ENCODE data around the gene UPF1.
A peak's percentile ranks its signal among the peaks of the same experiment; 100 is the strongest.

The UPF1 gene

DNA sequence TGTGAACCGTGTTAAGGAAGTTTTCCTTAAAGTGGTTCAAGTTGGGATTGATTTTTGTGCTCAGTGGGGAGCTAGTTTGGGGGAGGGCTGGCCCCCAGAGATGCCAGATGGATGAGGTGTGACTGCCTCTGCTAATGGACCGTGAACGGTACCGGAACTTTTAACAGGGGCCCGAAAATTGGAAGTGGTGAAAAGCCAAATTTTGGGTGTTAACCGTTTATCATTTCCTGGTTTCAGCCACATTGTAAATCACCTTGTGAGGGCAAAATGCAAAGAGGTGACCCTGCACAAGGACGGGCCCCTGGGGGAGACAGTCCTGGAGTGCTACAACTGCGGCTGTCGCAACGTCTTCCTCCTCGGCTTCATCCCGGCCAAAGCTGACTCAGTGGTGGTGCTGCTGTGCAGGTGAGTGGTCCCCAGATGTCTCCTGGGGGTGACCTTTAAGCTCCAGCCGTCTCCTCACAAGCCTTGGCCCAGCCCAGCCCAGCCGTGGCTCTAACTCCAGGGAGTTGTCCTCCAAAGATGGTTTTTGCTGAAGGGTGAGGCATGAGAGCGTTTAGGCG is 18.2 kb downstream of the UPF1 start:
- peak overlapping the region; percentile 99 for H3K27ac ChIP-seq
- TF ChIP-seq, protein P1, sequence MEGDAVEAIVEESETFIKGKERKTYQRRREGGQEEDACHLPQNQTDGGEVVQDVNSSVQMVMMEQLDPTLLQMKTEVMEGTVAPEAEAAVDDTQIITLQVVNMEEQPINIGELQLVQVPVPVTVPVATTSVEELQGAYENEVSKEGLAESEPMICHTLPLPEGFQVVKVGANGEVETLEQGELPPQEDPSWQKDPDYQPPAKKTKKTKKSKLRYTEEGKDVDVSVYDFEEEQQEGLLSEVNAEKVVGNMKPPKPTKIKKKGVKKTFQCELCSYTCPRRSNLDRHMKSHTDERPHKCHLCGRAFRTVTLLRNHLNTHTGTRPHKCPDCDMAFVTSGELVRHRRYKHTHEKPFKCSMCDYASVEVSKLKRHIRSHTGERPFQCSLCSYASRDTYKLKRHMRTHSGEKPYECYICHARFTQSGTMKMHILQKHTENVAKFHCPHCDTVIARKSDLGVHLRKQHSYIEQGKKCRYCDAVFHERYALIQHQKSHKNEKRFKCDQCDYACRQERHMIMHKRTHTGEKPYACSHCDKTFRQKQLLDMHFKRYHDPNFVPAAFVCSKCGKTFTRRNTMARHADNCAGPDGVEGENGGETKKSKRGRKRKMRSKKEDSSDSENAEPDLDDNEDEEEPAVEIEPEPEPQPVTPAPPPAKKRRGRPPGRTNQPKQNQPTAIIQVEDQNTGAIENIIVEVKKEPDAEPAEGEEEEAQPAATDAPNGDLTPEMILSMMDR (conservative IDR thresholded peaks at IDR 0.05) = no peak

DNA sequence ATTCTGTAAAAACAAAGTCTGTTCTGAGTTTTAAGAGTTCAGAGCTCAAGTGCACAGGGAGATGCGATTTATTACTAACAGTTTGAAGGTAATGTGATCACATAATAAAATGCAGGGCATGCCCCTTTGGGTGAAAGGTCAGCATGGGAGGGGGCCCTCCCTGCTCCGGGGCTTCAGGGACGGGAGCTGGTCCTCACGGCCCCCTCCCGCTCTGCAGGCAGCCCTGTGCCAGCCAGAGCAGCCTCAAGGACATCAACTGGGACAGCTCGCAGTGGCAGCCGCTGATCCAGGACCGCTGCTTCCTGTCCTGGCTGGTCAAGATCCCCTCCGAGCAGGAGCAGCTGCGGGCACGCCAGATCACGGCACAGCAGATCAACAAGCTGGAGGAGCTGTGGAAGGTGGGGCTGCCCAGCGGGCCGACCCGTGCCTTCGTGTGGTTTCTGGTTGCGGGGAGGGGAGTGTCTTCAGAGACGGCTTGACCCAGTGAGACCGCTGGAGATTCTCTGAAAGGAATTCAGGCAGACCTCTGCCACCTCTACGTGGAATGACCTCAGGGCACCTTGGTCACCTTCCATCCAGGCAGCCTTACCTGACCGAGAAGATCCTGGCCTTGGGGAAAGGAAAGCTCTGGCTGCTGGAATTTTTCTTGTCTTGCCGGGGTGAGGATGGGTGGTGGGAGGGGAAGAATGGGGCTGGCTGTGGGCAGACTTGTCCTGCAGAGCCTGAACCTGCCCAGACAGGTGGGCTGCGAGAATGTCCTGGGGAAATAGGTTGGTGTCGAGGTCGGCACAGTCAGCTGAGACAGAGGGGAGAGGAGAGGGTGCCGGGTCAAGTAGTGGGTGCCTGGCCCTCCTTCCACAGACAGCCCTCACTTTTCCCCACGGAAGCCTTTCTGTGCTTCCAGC is 19.0 kb downstream of the UPF1 start:
- H3K27ac ChIP-seq = peak overlapping the region; percentile 99

DNA sequence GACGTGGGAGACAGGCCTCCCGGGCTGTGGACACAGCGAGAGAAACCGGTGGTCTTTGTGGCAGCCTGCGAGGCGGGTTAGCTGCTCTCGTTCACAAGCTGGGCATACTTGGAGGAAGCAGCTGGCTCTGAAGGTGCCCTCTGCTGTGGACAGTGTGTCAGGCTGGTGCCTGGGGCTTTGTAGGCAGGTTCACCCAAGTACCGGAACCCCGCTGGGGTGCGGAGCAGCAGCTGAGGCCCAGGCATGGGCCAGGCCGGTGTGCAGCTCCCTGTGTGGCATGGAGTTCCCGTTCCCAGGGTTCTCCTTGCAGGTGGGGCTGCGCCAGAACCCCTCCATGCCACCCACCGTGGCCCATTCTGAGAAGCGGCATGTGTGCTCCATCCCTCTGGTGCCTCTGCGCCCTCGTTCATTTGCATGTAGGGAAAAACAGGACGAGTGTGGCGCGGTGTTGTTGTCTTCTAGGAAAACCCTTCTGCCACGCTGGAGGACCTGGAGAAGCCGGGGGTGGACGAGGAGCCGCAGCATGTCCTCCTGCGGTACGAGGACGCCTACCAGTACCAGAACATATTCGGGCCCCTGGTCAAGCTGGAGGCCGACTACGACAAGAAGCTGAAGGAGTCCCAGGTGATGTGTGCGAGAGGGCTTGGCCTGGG is 20.0 kb downstream of the UPF1 start:
- TF ChIP-seq, protein P1 (conservative IDR thresholded peaks at IDR 0.05) = no peak
- peak overlapping the region; percentile 99 for H3K27ac ChIP-seq

More for the DNA sequence above, 19.0 kb downstream of the UPF1 start:
- TF ChIP-seq, protein P1 (conservative IDR thresholded peaks at IDR 0.05) = no peak

DNA sequence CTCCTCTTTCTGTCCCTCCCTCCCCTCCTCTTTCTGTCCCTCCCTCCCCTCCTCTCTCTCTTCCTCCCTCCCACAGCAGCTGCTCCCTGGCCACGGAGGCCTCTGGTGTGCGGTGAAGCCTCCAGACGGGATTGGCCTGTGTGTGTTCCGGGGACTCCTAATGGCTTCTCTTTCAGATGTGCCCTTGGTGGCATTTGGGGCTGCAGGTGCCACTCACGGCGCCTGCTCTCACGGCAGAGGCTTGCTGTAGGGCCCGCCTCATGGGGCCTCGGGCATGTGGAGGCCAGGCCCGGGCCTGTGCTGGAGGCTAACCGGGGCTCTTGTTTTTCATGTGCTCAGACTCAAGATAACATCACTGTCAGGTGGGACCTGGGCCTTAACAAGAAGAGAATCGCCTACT is 20.9 kb downstream of the UPF1 start:
- peak overlapping the region; percentile 99 for H3K27ac ChIP-seq
- TF ChIP-seq, protein P1 (conservative IDR thresholded peaks at IDR 0.05) = no peak

DNA sequence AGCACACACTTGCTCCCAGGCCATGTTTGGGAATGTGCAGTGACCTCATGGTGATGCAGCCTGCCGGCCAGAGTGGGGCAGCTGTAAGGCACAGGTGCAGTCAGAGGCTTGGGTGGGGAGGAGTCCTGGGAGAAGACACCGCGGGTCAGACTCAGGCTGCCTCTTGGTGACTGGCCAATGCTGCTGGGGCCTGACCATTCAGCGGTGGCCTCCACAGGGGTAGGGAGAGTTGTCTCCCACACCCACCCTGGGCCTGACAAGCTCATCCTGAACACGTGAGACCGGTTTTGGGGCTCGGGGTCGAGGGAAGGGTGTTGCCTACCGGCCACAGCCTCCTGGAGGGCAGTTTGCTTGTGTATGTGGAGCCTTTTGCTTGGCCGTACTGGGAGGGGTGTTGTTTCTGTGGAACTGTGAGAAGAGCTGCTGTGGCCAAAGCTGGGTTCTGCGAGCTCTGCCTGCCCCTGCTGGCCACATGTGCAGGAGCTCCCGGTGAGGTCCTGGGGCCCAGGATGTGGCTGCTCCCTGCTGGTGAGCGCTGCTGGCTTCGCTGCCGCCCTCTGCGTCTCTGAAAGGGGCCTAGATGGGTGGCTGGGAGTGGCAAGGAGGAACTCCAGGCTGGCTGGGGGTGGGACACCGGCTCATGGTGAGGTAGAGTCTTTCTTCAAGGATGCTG is 22.1 kb downstream of the UPF1 start:
- TF ChIP-seq, protein P1 (conservative IDR thresholded peaks at IDR 0.05) = no peak; the same call in 1 of the 2 replicates
- no peak overlapping the region for H3K27ac ChIP-seq

DNA sequence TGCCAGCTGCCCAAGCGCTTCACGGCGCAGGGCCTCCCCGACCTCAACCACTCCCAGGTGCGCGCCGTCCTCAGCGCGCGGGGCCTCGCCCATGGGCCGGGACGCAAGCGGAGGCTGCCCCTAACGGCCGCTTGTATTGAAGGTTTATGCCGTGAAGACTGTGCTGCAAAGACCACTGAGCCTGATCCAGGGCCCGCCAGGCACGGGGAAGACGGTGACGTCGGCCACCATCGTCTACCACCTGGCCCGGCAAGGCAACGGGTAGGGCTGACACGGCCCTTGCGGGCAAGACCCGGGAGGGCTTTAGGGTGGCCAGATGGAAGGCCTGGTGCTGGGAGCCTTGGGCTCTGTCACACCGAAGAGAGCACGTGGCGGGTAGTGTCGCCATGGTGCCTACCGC is 23.2 kb downstream of the UPF1 start:
- TF ChIP-seq, protein P1 (conservative IDR thresholded peaks at IDR 0.05) = no peak

More for the DNA sequence above, 23.2 kb downstream of the UPF1 start:
- H3K27ac ChIP-seq = no peak overlapping the region
